ENCODE data around the gene TEKTIP1.
"Not testable (repeated sequence)": the region's sequence is repeated elsewhere in the genome, so short reads cannot be mapped to it uniquely, and the experiment has no call there.

TEKTIP1 gene

DNA sequence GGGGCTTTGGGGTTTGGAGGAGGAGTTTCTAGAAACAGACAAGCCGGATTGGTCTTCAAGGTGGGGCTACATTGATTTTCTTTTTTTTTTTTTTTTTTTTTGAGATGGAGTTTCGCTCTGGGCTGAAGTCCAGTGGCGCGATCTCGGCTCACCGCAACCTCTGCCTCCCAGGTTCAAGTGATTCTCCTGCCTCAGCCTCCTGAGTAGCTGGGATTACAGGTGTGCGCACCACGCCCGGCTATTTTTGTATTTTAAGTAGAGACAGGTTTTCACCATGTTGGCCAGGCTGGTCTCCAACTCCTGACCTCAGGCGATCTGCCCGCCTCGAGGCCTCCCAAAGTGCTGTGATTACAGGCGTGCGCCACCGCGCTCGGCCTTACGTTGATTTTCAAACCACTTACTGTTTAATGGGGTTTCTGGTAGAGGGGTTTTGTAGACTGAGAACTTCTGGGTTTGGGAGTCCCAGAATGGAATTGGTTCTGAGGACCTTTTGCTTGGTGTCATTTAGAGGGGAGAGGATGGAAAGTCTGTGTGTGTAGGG lies 30.8 kb upstream of the TEKTIP1 start:
- DNase-seq = not testable (repeated sequence)

DNA sequence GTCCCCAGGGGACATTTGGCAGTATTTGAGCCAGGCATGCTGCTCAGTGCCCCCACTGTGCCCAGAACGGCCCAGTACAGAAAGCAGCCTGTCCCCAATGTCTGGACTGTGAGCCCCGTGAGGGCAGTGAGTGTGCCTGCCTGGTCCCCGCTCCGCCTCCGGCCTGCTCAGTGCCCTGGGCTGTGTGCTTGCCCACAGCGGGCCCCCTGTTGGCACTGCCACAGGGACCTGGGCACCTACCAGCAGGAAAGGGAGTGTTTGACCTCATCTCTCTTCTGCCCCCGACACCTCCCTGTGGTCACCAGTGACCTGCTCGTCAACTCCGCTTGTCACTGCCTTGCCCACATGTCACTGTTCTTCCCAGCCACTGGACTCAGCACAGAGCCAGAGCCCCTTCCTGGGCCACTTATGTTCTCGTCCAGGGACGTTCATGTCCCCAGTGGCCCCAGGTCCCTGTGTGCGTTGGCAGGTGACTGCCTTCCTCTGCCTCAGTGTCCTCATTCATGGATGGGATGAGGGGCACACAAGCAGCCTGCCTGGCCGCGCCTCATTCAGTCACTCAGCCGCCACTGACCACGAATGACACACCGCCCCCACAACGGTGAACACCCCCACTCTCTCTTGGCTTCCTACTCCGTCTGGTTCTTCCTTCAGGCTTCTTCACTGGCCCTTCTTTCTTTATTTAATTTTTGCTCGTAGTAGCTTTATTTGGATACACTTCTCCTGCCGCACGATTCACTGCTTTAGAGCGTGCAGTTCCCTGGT lies 30.0 kb upstream of the TEKTIP1 start:
- DNase-seq = no peak

DNA sequence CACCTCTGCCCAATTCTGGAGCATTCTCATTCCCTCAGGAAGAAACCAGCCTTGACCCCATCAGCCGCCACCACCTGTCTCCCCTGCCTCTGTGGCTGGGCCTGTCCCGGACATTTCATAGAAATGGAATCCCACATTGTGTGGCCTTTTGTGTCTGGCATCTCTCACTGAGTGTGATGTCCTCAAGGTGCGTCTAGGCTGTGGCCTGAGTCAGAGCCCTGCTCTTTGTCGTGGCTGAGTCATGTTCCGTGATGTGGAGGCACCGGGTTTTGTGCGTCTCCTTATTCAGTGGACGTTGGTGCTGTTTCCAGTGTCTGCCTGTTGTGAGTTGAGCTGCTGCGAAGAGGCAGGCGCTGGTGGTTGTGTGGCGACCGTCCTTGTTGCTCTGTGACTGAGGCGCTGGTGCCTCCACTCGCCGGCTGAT lies 29.4 kb upstream of the TEKTIP1 start:
- DNase-seq = no peak

DNA sequence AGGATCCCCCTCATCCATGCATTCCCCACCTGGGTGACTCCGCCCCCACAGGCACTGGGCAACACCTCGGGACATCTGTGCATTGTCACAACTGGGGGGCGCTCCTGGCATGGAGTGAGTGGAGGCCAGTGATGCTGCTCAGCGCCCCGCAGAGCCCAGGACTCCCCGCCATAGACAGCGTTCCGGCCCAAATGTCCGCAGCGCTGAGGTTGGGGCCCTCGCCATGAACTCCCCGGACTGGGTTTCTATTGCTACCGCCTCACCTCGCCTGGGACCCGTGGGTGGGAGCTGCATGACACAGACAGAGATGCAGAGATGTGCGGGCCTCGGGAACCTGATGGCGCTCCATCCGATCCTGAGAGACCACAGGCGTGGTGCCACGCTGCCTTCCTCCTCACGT lies 28.2 kb upstream of the TEKTIP1 start:
- DNase-seq = no peak

DNA sequence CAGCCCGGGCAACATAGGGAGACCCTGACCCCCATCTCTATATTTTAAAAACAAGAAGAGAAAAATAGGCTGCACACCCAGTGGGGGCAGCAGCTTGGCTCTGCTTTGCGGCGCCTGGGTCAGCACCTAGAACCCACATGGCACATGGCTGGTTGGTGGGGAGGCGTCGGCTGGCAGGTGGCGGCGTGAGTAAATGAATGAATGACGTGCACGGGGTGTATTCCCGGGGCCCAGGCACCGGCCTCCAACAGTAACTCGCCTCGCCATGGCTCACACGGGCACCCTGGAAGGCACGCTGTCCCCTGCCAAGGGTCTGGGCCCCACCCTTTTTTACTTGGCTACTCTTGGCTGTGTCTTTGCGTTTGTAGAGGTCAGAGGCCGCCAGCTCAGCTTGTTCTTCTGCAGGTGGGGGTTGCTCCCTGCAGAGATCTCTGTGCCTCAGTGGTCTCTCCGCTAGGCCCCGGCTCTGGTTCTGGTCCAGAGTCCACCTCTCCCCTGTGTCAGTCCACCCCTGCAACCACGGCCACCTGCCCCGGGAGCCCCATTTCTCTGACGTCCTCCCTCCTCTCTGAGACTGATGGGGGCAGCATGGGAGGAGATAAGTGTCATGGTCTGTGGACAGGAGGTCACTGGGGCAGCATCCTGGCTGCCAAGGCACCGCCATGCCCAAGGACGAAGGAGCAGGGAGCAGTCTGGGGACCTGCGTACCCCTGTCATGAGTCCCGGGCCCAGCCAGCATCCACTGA lies 27.3 kb upstream of the TEKTIP1 start:
- DNase-seq = no peak

DNA sequence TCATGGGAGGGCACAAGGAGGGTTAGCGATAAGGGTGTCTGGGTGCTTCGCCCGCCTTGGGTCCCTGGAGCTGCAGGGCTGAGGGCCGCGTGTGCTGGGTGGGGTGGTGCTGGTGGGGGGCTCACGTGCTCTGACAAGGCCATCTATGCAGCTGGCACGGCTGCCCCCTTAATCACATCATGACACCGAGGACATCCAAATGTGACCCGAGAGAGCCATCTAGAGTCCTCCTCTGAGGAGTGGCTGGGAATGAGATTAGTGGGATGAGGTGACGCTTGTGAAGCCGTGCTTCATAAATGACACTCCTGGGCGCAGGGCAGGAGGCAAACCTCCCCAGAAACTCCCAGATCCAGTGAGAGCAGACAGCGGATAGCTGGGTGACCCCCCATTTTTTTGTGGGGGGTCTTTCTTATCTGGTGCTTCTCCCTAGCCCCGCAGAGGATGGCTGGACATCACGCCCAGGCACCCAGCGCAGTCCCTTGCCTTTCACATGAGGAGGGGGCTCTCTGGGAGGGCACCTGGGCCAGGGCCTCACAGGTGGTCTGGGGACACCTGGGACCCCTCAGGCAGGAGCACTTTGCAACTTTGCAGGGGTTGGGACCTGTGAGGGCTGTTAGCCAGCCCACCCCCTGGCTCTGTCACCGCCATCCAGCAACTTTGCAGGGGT lies 26.3 kb upstream of the TEKTIP1 start:
- no peak for DNase-seq

DNA sequence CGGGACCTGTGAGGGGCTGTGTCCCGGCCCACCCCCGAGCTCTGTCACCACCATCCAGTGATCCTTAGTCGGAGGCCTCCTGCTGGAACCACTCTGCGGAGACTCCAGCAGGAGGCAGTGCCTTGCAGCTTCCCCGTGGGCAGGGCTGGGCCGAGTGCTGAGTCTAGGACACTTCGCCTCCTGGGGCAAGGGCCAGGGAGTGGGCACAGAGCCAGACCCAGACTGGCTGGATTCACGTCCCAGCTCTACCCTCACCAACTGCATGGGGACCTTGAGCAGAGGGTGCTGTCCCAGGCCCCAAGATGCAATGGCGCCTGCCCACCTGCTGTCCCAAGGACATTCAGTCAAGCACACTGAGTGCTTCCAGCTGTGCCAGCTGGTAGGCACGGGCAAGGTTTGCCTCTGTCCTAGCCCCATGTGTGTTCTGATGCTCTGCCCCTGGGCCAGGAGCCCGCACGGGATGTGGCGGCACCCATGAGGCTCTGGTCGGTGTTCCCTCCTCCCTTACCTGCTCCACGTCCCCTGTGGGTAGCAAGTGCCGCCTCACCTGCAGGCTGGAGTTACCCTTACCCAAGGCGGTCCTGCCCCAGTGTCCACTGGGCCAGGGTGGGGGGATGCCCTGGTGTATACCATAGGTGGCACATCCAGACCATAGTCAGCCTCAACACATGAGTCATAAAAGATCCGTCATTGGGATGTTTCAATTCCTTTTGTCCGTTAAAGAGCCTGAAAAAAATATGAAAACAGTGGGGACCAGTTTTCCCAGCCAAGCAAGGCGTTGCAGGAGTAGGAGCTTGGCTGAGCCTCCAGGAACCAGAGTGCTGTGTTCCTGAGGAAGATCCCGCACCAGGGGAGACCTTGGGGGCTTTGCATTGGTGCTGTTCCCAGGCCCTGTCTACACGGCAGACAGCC lies 25.5 kb upstream of the TEKTIP1 start:
- DNase-seq = no peak

DNA sequence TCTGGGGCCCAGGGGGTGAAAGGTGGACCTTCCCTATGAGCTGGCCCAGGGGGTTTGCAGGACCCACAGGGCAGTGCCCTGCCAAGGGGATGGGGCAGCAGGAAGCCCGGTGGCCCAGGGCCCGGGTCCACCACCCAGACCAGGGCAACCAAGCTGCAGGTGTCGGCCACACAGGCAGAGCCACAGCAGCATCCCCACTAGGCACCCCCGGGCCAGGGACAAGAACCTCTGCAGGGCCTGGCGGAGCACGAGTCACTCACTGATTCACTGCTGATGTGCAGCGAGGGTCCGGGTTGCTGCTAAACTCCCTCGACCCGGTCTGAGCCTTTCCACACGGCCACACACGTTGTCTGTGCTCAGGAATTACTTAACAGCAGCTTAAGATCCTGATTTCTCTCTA lies 24.0 kb upstream of the TEKTIP1 start:
- no peak for DNase-seq

DNA sequence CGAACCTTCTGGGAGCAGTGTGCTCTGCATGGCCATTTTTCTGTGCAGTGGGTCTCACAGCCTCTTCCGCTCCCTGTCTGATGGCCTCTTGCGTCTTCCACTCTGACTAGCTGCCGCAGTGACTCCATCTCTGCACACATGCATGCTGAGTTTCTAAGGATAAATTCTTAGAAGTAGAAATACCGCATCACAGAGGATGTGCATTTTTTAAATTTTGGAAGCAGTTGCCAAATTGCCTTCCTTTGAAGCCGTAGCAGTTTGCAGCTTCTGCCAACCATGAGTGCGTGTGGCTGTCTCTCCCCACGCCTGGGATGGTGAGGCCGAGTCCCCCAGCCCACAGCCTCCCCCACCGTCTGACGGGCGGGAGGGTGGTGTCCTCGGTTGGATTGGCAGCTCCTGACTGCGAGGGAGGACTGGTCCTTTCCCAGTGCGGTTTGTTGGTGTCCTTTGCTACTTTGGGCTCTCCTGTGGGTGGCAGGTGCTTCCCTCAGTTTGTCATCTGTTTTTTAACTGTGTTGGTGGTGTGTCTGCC lies 23.0 kb upstream of the TEKTIP1 start:
- no peak for DNase-seq

DNA sequence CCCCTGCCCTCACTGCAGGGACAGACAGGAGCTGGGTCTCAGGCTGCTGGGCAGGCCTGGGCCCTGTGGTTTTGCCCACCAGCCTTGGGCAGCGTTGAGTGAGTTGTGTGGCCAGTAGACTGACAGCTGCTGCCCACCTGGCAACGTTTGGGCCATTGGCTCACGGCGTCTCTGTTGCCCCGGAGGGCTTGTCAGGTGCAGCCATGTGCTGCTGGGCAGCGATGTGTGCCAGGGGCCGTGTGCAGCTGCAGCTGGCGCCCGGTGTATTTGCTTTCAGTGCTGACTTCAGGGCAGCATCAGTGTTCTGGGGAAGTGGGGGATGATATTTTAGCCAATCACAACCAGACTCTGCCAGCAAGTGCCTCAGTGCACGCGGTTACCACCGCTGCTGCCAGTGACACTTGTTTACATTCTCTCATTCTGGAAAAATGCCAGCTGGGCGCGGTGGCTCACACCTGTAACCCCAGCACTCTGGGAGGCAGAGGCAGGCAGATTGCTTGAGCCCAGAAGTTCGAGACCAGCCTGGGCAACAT lies 22.2 kb upstream of the TEKTIP1 start:
- no peak for DNase-seq

DNA sequence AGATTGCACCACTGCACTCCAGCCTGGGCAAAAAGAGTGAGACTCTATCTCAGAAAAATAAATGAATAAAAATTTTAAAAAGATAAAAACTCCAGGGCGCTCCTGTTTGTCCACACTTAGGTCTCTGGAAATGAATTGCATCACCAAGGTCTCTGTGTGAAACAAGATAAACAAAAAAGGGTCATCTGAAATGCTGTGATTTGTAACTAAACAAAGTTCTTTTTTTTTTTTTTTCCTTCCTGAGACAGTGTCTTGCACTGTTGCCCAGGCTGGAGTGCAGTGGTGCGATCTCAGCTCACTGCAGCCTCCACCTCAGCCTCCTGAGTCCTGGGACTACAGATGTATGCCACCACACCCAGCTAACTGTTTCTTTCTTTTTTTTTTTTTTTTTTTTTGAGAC lies 21.3 kb upstream of the TEKTIP1 start:
- DNase-seq = no peak

DNA sequence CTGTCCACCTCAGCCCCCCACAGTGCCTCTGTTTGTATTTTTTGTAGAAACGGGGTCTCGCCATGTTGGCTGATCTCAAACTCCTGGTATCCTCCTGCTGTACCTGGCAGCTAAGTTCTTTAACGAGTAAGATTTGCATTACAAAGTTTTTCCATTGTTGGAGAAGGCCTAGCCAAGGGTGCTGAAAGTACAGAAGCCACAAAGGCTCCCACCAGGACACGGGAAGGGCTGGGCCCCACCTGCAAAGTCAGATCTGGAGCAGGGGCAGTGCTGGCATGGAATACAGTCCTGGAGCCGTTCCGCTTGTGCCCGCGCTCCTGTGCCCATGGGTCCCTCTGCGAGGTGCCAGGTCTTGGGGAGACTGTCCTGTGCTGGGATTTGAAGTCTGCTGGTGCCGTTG lies 20.7 kb upstream of the TEKTIP1 start:
- DNase-seq = no peak

DNA sequence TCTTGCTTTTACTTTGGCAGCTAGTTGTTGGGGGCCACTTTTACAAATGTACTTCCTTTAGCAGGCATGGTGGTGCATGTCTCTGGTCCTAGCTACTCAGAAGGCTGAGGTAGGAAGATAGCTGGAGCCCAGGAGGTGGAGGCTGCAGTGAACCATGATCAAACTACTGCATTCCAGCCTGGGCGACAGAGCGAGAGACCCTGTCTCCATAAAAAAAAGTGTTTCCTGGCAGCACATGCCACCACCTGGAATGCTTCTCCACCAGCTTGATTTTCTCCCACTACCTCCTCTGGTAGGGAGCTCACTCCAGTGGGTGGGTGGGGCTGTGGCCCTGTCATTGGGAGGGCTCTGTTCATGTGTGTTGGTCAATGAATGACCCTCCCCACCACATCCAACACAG lies 20.3 kb upstream of the TEKTIP1 start:
- DNase-seq = no peak

DNA sequence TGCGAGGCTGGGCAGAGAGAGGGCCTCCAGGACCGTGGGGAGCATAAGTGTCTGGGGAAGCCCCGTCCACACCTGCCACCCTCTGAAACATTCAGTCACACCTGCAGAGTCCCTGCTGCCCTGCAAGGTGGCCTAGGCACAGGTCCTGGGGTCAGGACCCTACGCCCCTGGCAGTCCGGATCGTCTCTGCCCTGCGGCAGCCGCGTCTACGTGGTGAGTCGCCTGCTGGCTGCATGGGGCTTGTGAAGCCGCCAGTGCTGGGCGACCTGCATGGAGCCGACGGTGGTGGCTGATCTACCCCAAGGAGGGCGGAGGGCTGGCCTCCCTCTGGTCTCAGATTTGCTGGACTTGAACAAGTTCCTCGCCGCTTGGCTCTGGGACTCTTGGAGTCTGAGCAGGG lies 19.8 kb upstream of the TEKTIP1 start:
- no peak for DNase-seq

DNA sequence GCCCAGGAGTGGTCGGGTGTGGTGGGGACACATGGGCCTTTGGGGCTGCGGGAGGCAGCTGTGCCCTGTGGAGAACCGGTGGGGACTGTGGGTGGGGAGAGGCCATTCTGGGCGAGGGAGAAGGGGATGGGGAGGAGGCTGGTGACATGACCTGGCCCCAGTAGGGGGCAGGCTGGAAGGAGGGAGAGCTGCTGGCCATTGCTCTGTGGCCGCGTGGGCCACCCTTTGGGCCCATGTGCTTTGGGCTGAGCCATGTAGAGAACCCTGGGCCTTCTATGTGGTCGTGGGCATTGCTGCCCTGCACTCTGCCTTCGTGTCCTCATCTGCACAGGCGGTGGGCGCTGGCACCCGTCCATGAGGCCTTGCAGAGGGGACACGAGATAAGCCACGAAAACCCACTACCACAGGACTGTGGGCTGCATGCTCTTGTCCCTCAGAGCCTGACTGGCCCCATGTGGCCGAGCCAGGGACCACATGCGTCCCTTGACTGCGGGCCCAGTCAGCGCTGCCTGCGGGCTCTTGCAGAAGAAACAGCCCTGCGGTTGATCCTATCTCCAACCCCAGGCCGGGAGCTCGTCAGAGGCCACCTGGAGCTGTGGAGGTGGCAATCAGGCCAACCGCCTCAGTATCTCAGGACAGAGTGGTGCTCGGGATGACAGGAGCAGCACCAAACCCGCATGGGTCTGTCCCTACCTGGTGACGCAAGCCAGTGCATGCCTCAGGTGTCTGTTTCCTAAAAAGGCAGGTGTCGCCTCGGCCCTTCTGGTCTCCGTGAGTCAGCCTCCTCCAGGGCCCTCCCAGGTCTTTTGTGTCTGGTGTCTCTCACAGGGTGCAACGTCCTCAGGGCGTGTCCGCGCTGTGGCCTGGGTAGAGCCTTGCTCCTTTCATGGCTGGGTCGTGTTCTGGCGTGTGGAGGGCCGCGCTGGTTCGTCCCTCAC lies 18.5 kb upstream of the TEKTIP1 start:
- no peak for DNase-seq

DNA sequence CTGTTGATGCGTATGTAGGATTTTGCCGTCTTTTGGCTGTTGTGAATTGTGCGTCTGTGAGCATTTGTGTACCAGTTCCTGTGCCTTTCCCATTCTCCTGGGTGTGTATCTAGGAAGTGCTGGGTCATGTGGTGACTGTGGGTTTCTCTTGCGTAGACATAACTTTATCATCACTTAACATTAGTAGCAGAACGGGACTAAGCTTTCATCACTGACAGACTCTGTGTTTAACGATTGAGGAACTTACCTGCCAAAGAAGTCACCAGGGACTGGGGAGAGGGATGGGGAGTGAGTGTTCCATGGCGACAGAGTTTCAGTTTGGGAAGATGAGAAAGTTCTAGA lies 17.9 kb upstream of the TEKTIP1 start:
- no peak for DNase-seq

DNA sequence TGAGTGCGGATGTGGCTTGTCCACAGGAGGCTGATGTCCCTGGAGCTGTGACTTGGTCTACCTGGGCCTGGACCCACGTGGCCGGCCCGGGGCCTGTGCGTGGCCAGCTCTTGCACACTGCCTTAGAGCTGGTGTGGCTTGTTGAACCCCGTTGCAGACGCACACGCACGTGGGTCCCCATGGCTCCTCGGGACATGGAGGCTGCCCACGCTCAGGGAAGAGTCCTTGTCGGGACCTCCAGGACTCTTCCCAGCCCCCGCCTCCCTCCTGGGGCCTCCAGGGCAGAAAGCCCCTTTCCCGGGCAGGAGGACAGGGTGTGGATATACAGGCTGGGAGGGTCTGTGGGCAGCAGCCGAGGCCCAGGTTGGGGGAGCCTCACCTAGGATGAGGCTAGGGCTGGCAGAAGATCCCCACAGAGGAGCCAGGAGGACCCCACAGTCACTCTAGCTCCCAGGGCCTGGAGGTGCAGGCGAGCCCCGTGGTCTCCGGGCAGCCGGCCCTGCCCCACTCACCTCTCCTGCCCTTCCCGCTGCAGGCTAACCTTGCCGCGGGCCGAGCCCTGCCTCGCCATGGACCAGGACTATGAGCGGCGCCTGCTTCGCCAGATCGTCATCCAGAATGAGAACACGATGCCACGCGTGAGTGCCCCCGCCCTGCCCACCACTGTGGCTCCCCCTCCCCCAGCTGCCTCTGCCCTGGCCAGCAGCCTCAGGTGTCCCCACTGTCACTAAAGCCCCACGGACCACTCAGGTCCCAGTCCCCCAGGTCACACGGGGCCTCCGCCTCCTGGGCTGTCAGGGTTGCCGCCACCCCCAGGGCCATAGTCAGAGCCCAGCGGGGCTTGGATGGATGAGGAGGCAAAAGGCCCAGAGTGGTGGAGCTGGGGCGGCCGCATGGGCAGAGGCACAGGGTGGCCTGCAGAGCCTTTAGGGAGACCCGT lies 16.3 kb upstream of the TEKTIP1 start:
- DNase-seq = no peak

DNA sequence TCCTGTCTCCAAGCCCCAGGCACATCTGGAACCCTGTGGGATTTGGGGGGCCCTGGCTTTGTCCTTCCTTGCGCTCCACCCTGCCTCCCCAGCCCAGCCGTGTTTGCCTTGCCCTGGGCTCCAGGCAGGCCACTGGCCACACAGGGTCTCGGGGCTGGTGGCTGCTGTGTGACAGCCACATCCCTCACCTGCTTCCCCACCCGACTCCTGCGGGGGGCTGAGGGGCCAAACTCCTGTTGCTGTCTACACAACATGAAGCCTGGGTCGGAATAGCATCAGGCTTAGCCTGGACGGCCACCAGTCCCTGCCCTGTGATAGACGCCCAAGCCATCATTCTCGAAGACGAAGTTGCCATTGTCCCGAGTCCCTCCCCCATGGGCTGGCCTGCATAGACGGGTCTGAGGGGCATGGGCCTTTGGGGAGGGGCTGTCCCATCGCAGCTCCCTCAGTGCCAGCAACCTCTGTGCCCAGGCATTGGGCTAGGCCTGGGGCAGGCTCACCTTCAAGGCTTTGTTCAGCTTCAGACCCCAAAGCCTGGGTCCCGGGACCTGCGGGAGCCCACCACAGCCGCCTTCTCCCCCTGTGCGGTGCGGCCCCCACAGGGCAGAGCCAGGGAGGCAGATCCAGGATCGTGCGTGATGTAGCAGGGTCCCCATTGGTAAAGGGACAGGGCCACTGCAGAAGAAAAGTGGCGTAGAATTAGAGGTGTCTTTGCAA lies 15.5 kb upstream of the TEKTIP1 start:
- no peak for DNase-seq

Measured in activated gamma-delta T cell (primary cell).